HG03097 (cell line): ENCODE results near the gene AURKAIP1.
"Not testable (repeated sequence)": the region's sequence is repeated elsewhere in the genome, so short reads cannot be mapped to it uniquely, and the experiment has no call there.

Experiments
- ATAC-seq: cut with Tn5 transposase; IDR thresholded peaks from one replicate; pipeline ENCODE4 v1.9.1; 2021; ENCODE audit not compliant: unreplicated experiment, low FRiP score

The AURKAIP1 gene

GRCh38 chr1:1406821-1407635, 32.0 kb upstream of the AURKAIP1 start, which contains the start of gene MRPL20:
MRPL20 (minus strand) TSS chr1:1407293; CDS start chr1:1407217, 76 bp downstream.
- peak; percentile 82 for ATAC-seq

- ATAC-seq, result no peak
These were observed 31.3 kb upstream of the AURKAIP1 start for GRCh38 chr1:1406101-1406820.

GRCh38 chr1:1403653-1404052, 28.6 kb upstream of the AURKAIP1 start:
- ATAC-seq, result no peak

- ATAC-seq, result not testable (repeated sequence)
These were observed 27.9 kb upstream of the AURKAIP1 start for GRCh38 chr1:1402901-1403392.

- ATAC-seq, result no peak
These were observed 27.3 kb upstream of the AURKAIP1 start for GRCh38 chr1:1402072-1402900.

GRCh38 chr1:1401457-1402010, 26.5 kb upstream of the AURKAIP1 start:
- no peak for ATAC-seq

GRCh38 chr1:1400576-1401456, 25.8 kb upstream of the AURKAIP1 start:
- no peak for ATAC-seq

GRCh38 chr1:1399872-1400575, 25.0 kb upstream of the AURKAIP1 start:
- ATAC-seq, result no peak

- peak; percentile 88 for ATAC-seq
These were observed 24.3 kb upstream of the AURKAIP1 start, which contains the start of gene CCNL2 for GRCh38 chr1:1399187-1399871. CCNL2 (minus strand) TSS chr1:1399335; CDS start chr1:1399306, 29 bp downstream.

- peak; percentile 19 for ATAC-seq
These were observed 23.7 kb upstream of the AURKAIP1 start for GRCh38 chr1:1398677-1399186.

GRCh38 chr1:1397839-1398523, 23.0 kb upstream of the AURKAIP1 start:
- no peak for ATAC-seq

GRCh38 chr1:1395166-1395565, 20.2 kb upstream of the AURKAIP1 start:
- ATAC-seq, result no peak

- no peak for ATAC-seq
These were observed 19.1 kb upstream of the AURKAIP1 start for GRCh38 chr1:1394116-1394515.

- no peak for ATAC-seq
These were observed 18.4 kb upstream of the AURKAIP1 start for GRCh38 chr1:1393428-1393827.

- ATAC-seq, result no peak
These were observed 18.0 kb upstream of the AURKAIP1 start for GRCh38 chr1:1393014-1393413.

- ATAC-seq, result no peak
These were observed 16.2 kb upstream of the AURKAIP1 start for GRCh38 chr1:1391225-1391624.

GRCh38 chr1:1390675-1391074, 15.7 kb upstream of the AURKAIP1 start:
- no peak for ATAC-seq
